KOPT-K1 (cell line): ENCODE measurements around the gene DARS1.
"Not testable (repeated sequence)": the region's sequence is repeated elsewhere in the genome, so short reads cannot be mapped to it uniquely, and the experiment has no call there.

Experiments
- H3K27ac ChIP-seq: fragments of 200-600 bp; sonication (generic); 2 replicates; pipeline ENCODE4 v1.5.1; 2016; ENCODE audit warnings: antibody characterized with exemption, mild to moderate bottlenecking, low read depth, low read length; ENCODE audit not compliant: poor library complexity, severe bottlenecking
- H3K36me3 ChIP-seq: fragments of 200-600 bp; sonication (generic); 2 replicates; pipeline ENCODE4 v1.5.1; 2017; ENCODE audit warnings: antibody characterized with exemption, mild to moderate bottlenecking, low read length, moderate library complexity; ENCODE audit not compliant: insufficient read depth
- H3K9me3 ChIP-seq: fragments of 200-600 bp; sonication (generic); 2 replicates; pipeline ENCODE4 v1.5.1; 2017; ENCODE audit warnings: antibody characterized with exemption, low read length, mild to moderate bottlenecking; ENCODE audit not compliant: insufficient read depth, poor library complexity, severe bottlenecking

DARS1 gene

GRCh38 chr2:135980434-135981079 is 4.9 kb downstream of the DARS1 start:
- peaks cover 73% of the 10 kb centered on the region for H3K36me3 ChIP-seq
- no peaks in the 10 kb centered on the region for H3K9me3 ChIP-seq
- H3K27ac ChIP-seq: peak overlapping the region; percentile 30

GRCh38 chr2:135975702-135976101 is 9.7 kb downstream of the DARS1 start:
- Histone ChIP-seq H3K36me3 (peaks cover 100% of the 10 kb centered on the region), H3K27ac (no peak overlapping the region), H3K9me3 (peaks cover 17% of the 10 kb centered on the region)

GRCh38 chr2:135974036-135974435 is 11.4 kb downstream of the DARS1 start:
- peaks cover 17% of the 10 kb centered on the region for H3K9me3 ChIP-seq
- H3K36me3 ChIP-seq: peaks cover 100% of the 10 kb centered on the region
- no peak overlapping the region for H3K27ac ChIP-seq

GRCh38 chr2:135969655-135970387 is 15.6 kb downstream of the DARS1 start:
- no peak overlapping the region for H3K27ac ChIP-seq
- peaks cover 17% of the 10 kb centered on the region for H3K9me3 ChIP-seq
- peaks cover 90% of the 10 kb centered on the region for H3K36me3 ChIP-seq

GRCh38 chr2:135965756-135966155 is 19.7 kb downstream of the DARS1 start:
- Histone ChIP-seq H3K27ac (no peak overlapping the region), H3K9me3 (no peaks in the 10 kb centered on the region), H3K36me3 (peaks cover 73% of the 10 kb centered on the region)

GRCh38 chr2:135964404-135964803 is 21.0 kb downstream of the DARS1 start:
- H3K27ac ChIP-seq: not testable (repeated sequence)
- peaks cover 73% of the 10 kb centered on the region for H3K36me3 ChIP-seq

GRCh38 chr2:135963841-135964240 is 21.6 kb downstream of the DARS1 start:
- no peaks in the 10 kb centered on the region for H3K9me3 ChIP-seq
- no peak overlapping the region for H3K27ac ChIP-seq

More at GRCh38 chr2:135964404-135964803, 21.0 kb downstream of the DARS1 start:
- H3K9me3 ChIP-seq: not testable (repeated sequence)

GRCh38 chr2:135962366-135963123 is 22.9 kb downstream of the DARS1 start:
- no peaks in the 10 kb centered on the region for H3K9me3 ChIP-seq
- H3K36me3 ChIP-seq: peaks cover 71% of the 10 kb centered on the region
- peak overlapping the region; percentile 51 for H3K27ac ChIP-seq

More at GRCh38 chr2:135963841-135964240, 21.6 kb downstream of the DARS1 start:
- H3K36me3 ChIP-seq: peaks cover 73% of the 10 kb centered on the region

GRCh38 chr2:135960656-135961551 is 24.5 kb downstream of the DARS1 start:
- peaks cover 70% of the 10 kb centered on the region for H3K36me3 ChIP-seq
- no peaks in the 10 kb centered on the region for H3K9me3 ChIP-seq
- H3K27ac ChIP-seq: peak overlapping the region; percentile 51

- peaks cover 69% of the 10 kb centered on the region for H3K36me3 ChIP-seq
- H3K27ac ChIP-seq: peak overlapping the region; percentile 51
Observed at GRCh38 chr2:135960150-135960549, 25.3 kb downstream of the DARS1 start.

GRCh38 chr2:135958927-135959326 is 26.5 kb downstream of the DARS1 start:
- not testable (repeated sequence) for H3K27ac ChIP-seq, H3K9me3 ChIP-seq
- peaks cover 74% of the 10 kb centered on the region for H3K36me3 ChIP-seq

More at GRCh38 chr2:135960150-135960549, 25.3 kb downstream of the DARS1 start:
- no peaks in the 10 kb centered on the region for H3K9me3 ChIP-seq

GRCh38 chr2:135954020-135954601 is 31.3 kb downstream of the DARS1 start:
- no peaks in the 10 kb centered on the region for H3K9me3 ChIP-seq
- peaks cover 77% of the 10 kb centered on the region for H3K36me3 ChIP-seq
- H3K27ac ChIP-seq: no peak overlapping the region

GRCh38 chr2:135952891-135953290 is 32.5 kb downstream of the DARS1 start:
- H3K27ac ChIP-seq: no peak overlapping the region
- no peaks in the 10 kb centered on the region for H3K9me3 ChIP-seq
- H3K36me3 ChIP-seq: peaks cover 73% of the 10 kb centered on the region

- H3K9me3 ChIP-seq: no peaks in the 10 kb centered on the region
- H3K27ac ChIP-seq: no peak overlapping the region
- H3K36me3 ChIP-seq: peaks cover 74% of the 10 kb centered on the region
Observed at GRCh38 chr2:135951041-135951583, 34.3 kb downstream of the DARS1 start.
